ENCODE measurements around the gene ELMO2. TPM values are rescaled to one million over a fixed set of nuclear protein-coding genes. Genes with fewer than 3 reads are reported as not detected.

Gene ELMO2
- total RNA-seq, 4 donors from 2014 or later = 37.4 to 46.7 (median 40.7) TPM

DNA sequence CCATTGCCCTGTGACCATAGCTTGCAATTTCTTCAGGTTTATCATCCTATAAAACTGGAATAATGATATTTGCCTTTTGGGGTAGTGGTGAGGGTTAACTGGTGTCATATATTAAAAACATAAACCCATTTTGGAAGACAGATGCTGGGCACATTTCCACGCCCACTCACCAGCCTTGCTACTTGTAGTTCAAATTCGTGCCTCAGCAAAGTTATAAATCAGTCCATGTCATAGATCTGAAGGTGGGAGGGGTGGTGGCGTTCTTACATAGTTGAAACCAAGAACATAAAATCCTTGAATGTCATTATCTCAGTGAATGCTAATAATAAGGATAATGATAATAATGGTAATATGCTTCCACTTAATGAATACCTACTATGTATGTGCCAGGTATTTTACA is 9.4 kb upstream of the ELMO2 start:
- TF ChIP-seq, protein P1, sequence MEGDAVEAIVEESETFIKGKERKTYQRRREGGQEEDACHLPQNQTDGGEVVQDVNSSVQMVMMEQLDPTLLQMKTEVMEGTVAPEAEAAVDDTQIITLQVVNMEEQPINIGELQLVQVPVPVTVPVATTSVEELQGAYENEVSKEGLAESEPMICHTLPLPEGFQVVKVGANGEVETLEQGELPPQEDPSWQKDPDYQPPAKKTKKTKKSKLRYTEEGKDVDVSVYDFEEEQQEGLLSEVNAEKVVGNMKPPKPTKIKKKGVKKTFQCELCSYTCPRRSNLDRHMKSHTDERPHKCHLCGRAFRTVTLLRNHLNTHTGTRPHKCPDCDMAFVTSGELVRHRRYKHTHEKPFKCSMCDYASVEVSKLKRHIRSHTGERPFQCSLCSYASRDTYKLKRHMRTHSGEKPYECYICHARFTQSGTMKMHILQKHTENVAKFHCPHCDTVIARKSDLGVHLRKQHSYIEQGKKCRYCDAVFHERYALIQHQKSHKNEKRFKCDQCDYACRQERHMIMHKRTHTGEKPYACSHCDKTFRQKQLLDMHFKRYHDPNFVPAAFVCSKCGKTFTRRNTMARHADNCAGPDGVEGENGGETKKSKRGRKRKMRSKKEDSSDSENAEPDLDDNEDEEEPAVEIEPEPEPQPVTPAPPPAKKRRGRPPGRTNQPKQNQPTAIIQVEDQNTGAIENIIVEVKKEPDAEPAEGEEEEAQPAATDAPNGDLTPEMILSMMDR (IDR thresholded peaks at IDR 0.05) = no peak
- no peak for TF ChIP-seq POLR2A (IDR thresholded peaks at IDR 0.05)
- DNase-seq (ENCODE audit: low spot score in 2 of 2) = no peak
- intact Hi-C loops (cut with DNase I; ENCODE audit: low total_unique reads) = no loop called here
- H3K4me3 ChIP-seq (ENCODE audit: low read depth, poor library complexity, severe bottlenecking) = no peak overlapping the region
- 42 to 48% methylated on average over 3 of the region's 3 CpGs for WGBS, 2 donors

DNA sequence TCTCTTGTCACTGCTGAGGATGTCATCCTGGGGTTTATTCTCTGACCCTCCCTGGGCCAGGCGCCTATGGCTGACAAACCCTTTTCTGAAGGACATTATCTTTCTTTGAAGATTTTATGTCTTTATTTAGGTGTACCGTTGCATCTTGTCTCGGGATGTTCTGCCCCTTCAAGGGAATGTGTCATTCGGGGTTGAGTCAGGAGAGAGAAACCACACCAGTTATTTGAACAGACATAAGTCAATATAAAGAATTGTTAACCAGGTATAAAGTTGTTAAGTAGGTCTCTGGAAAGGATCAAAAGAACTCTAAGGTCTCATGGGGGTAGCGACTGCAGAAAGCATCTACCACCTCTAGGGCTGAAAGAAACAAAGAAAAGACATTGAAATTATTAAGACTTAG is 8.2 kb upstream of the ELMO2 start:
- 75 to 83% methylated on average over 5 of the region's 5 CpGs for WGBS, 2 donors
- intact Hi-C loops (cut with DNase I; ENCODE audit: low total_unique reads) = no loop called here
- no peak overlapping the region for H3K4me3 ChIP-seq (ENCODE audit: low read depth, poor library complexity, severe bottlenecking)
- DNase-seq (ENCODE audit: low spot score in 2 of 2) = no peak
- TF ChIP-seq, protein P1 (IDR thresholded peaks at IDR 0.05) = no peak
- TF ChIP-seq POLR2A (IDR thresholded peaks at IDR 0.05) = no peak

DNA sequence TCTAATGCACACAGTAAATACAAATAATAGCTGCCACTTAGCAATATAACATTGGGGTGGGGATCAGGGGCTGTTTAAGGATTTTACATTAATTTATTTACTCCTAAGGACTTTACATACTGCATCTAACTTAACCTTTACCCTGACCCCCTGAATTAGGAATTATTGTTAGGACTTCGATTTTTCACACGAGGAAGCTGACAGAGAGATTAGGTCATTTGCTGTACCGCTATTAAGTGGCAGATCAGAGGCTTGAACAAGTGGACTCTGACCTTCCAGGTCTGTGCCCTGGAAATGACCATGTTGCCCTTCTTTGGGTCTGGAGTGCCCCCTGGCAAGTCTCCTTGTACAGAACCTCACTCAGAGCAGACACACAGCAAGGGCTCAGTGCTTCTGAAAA is 5.2 kb upstream of the ELMO2 start:
- no peak overlapping the region for H3K4me3 ChIP-seq (ENCODE audit: low read depth, poor library complexity, severe bottlenecking)
- DNase-seq (ENCODE audit: low spot score in 2 of 2) = no peak
- TF ChIP-seq, protein P1 (IDR thresholded peaks at IDR 0.05) = no peak
- TF ChIP-seq POLR2A (IDR thresholded peaks at IDR 0.05) = no peak
- WGBS, 2 donors = 79 to 81% methylated on average over 3 of the region's 3 CpGs
- intact Hi-C loops (cut with DNase I; ENCODE audit: low total_unique reads) = no loop called here

DNA sequence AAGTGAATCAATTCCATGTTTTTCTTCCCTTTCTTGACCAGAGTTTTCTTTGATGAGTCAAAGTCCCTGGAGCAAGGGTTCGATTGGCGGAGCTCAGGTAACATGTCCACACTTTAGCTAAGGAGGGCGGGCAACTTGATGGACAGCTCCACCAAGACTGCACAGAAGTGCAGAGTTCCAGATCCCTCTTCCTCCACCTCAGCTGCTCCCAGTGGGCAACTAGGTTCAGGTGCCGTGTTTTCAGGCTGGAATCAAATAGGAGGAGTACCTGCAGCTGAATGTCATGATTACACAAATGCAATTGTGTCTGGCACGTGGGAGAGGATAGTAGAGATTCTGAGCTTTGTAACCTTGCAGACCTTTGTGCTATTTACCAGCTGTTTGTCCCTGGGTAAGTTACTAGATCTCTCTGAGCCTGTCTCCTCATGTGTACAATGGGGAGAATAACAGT is 1.9 kb upstream of the ELMO2 start:
- TF ChIP-seq, protein P1 (IDR thresholded peaks at IDR 0.05) = no peak
- TF ChIP-seq POLR2A (IDR thresholded peaks at IDR 0.05) = no peak
- no peak for DNase-seq (ENCODE audit: low spot score in 2 of 2)
- intact Hi-C loops (cut with DNase I; ENCODE audit: low total_unique reads) = no loop called here
- H3K4me3 ChIP-seq (ENCODE audit: low read depth, poor library complexity, severe bottlenecking) = no peak overlapping the region
- 60 to 67% methylated on average over 5 of the region's 5 CpGs for WGBS, 2 donors

DNA sequence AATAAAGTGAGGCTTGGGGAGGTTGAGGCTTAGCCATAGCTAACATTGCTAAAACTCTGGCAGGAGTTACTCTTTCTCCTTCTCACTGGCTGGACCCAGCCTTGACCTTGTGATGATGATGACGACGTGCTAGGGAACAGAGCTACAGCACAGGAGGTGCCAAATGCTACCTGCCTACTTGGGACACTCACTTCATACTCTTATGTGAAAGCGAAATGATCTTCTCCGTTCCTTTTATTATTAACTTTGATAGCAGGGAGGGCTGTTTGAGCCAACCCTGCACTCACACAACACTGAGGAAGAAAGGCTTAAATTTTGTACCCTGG is 1.2 kb upstream of the ELMO2 start:
- no peak overlapping the region for H3K4me3 ChIP-seq (ENCODE audit: low read depth, poor library complexity, severe bottlenecking)
- TF ChIP-seq, protein P1 (IDR thresholded peaks at IDR 0.05) = no peak
- intact Hi-C loops (cut with DNase I; ENCODE audit: low total_unique reads) = no loop called here
- 66 to 68% methylated on average over 4 of the region's 4 CpGs for WGBS, 2 donors
- DNase-seq (ENCODE audit: low spot score in 2 of 2) = no peak

DNA sequence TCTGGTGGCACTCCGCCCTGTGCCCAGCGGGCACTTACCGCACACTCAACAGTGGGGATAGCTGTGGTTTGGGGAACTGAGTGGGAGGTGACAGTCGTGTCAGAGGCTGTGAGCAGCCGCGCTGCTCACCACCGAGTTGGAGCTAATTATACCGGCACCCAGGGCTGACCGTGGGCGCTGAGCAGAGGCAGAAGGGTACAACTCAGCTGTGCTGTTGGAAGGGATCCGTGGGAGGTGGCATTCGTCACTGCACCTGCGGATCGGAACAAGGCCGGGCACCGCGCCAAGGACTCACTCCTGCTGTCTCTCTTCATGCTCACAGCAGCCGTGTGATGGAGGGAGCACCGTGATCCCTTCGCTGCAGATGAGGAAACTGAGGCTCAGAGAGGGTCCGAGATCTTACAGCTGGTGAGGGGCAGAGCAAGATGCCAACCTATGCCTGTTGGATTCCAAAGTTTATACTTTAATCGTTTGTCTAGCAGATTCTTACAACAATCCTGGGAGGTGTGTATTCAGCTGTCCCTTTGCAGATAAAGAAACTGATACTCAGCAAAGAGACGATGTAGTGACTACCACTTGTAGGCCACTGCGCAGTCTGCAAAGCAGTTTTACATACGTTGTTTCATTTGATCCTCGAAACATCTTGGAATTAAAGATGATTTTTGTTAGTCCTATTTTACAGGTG is 713 bp upstream of the ELMO2 start:
- DNase-seq (ENCODE audit: low spot score in 2 of 2) = peak; percentile 65 to 96
- no peak overlapping the region for H3K4me3 ChIP-seq (ENCODE audit: low read depth, poor library complexity, severe bottlenecking)
- TF ChIP-seq, protein P1 (IDR thresholded peaks at IDR 0.05) = no peak
- TF ChIP-seq POLR2A (IDR thresholded peaks at IDR 0.05) = no peak
- intact Hi-C loops (cut with DNase I; ENCODE audit: low total_unique reads) = no loop called here
- WGBS, 2 donors = 15 to 16% methylated on average over 26 of the region's 26 CpGs

All from lower leg skin (tissue), 4 donors.